Measurements from ENCODE around the gene ASIC1.
"Not testable (repeated sequence)": the region's sequence is repeated elsewhere in the genome, so short reads cannot be mapped to it uniquely, and the experiment has no call there.

The ASIC1 gene

GRCh38 chr12:50084409-50084774 lies 27.0 kb downstream of the ASIC1 start:
- not testable (repeated sequence) for DNase-seq (ENCODE audit: low spot score)

- DNase-seq (ENCODE audit: low spot score): peak; percentile 98
These were observed 27.6 kb downstream of the ASIC1 start, which contains the start of gene SMARCD1 for GRCh38 chr12:50084775-50085614. SMARCD1 (plus strand) TSS chr12:50085342; CDS start chr12:50085370, 28 bp downstream.

- DNase-seq (ENCODE audit: low spot score): no peak
These were observed 28.2 kb downstream of the ASIC1 start for GRCh38 chr12:50085615-50086072.

- DNase-seq (ENCODE audit: low spot score): no peak
These were observed 28.8 kb downstream of the ASIC1 start for GRCh38 chr12:50086148-50086547.

- DNase-seq (ENCODE audit: low spot score): no peak
These were observed 29.8 kb downstream of the ASIC1 start for GRCh38 chr12:50087151-50087550.

- no peak for DNase-seq (ENCODE audit: low spot score)
These were observed 30.6 kb downstream of the ASIC1 start for GRCh38 chr12:50087995-50088394.

- DNase-seq (ENCODE audit: low spot score): peak; percentile 71
These were observed 31.4 kb downstream of the ASIC1 start for GRCh38 chr12:50088577-50089335.

GRCh38 chr12:50089730-50090129 lies 32.3 kb downstream of the ASIC1 start:
- no peak for DNase-seq (ENCODE audit: low spot score)

- no peak for DNase-seq (ENCODE audit: low spot score)
These were observed 33.0 kb downstream of the ASIC1 start for GRCh38 chr12:50090391-50090790.

GRCh38 chr12:50097952-50098351 lies 40.6 kb downstream of the ASIC1 start:
- DNase-seq (ENCODE audit: low spot score): no peak

- no peak for DNase-seq (ENCODE audit: low spot score)
These were observed 42.1 kb downstream of the ASIC1 start for GRCh38 chr12:50099302-50100008.

GRCh38 chr12:50100561-50100960 lies 43.2 kb downstream of the ASIC1 start:
- no peak for DNase-seq (ENCODE audit: low spot score)

GRCh38 chr12:50101663-50102062 lies 44.3 kb downstream of the ASIC1 start:
- no peak for DNase-seq (ENCODE audit: low spot score)

- DNase-seq (ENCODE audit: low spot score): no peak
These were observed 44.7 kb downstream of the ASIC1 start for GRCh38 chr12:50102131-50102531.

- DNase-seq (ENCODE audit: low spot score): no peak
These were observed 45.4 kb downstream of the ASIC1 start for GRCh38 chr12:50102646-50103309.

- DNase-seq (ENCODE audit: low spot score): no peak
These were observed 46.0 kb downstream of the ASIC1 start for GRCh38 chr12:50103351-50103750.

- DNase-seq (ENCODE audit: low spot score): peak; percentile 60
These were observed 46.4 kb downstream of the ASIC1 start, which contains the start of gene GPD1 for GRCh38 chr12:50103767-50104321. GPD1 (plus strand) TSS chr12:50104008; CDS start chr12:50104051, 43 bp downstream.

GRCh38 chr12:50104417-50105366 lies 47.3 kb downstream of the ASIC1 start:
- no peak for DNase-seq (ENCODE audit: low spot score)

GRCh38 chr12:50105913-50106450 lies 48.6 kb downstream of the ASIC1 start:
- no peak for DNase-seq (ENCODE audit: low spot score)

GRCh38 chr12:50106907-50107306 lies 49.5 kb downstream of the ASIC1 start:
- no peak for DNase-seq (ENCODE audit: low spot score)

Measured in SK-N-DZ (cell line).